Skeletal muscle tissue (tissue), 4 donors: ENCODE results near the gene JADE2. TPM values are rescaled to one million over a fixed set of nuclear protein-coding genes. Genes with fewer than 3 reads are reported as not detected.

Source experiments
- H3K27ac ChIP-seq: one replicate; pipeline ENCODE4 v1.7.0; 2013; ENCODE audit warnings: mild to moderate bottlenecking, low read depth, low read length, inconsistent platforms
- H3K27me3 ChIP-seq, 3 donors: one replicate each; pipeline ENCODE4 v1.7.0; 2013; ENCODE audit warnings: low read length in 3 of 3; ENCODE audit not compliant: control insufficient read depth in 3 of 3, insufficient read depth in 3 of 3
- H3K36me3 ChIP-seq, 3 donors: one replicate each; pipeline ENCODE4 v1.7.0; 2013; ENCODE audit warnings: low read length in 3 of 3; ENCODE audit not compliant: control insufficient read depth in 3 of 3, insufficient read depth in 3 of 3
- H3K4me1 ChIP-seq, 3 donors: one replicate each; pipeline ENCODE4 v1.7.0; 2013; ENCODE audit warnings: low read length in 3 of 3, mild to moderate bottlenecking in 3 of 3; ENCODE audit not compliant: control insufficient read depth in 3 of 3, insufficient read depth in 3 of 3
- H3K4me3 ChIP-seq, 3 donors: one replicate each; pipeline ENCODE4 v1.7.0; 2013; ENCODE audit warnings: low read length in 3 of 3
- H3K9ac ChIP-seq, 3 donors: one replicate each; pipeline ENCODE4 v1.7.0; 2013; ENCODE audit warnings: low read length in 3 of 3, mild to moderate bottlenecking in 3 of 3, moderate library complexity in 2 of 3, low read depth in 1 of 3
- H3K9me3 ChIP-seq, 3 donors: one replicate each; pipeline ENCODE4 v1.7.0; 2013; ENCODE audit warnings: low read length in 3 of 3; ENCODE audit not compliant: control insufficient read depth in 3 of 3
- total RNA-seq: library from RNA; depleted of rRNA; stranded (reverse); fragments of >200 nt; gene quantifications from one replicate; pipeline ENCODE4 v1.2.3, GENCODE V29; 2014
- donor health status: Osteomylitis.

JADE2 gene
- total RNA-seq, 1 donor from 2014 or later, result 1.6 TPM

DNA sequence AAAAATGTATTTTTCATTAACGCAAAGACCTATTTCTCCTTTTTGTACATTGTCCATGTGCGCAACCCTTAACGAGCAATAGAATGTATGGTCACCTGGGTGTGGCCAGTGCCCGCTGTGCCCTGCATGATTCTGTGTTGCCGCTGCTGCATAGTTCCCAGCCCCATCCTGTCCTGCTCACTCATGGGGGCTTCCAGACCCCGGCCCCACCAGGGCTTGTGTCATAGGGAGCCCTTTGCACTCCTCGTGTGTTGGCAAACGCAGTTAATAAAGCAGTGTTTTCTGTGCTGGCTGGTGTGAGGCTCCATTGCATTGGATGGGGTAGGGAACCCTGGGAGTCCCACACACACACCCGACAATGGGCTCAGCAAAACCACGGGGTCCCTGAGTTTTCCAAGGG lies 57.5 kb downstream of the JADE2 start:
- H3K4me1 ChIP-seq, result peaks cover 27 to 38% (median 34%) of the 10 kb centered on the region in 3 donors
- peaks cover 14 to 16% (median 15%) of the 10 kb centered on the region in 3 donors for H3K36me3 ChIP-seq
- no peak overlapping the region for H3K27ac ChIP-seq
- H3K27me3 ChIP-seq, result no peaks in the 10 kb centered on the region
- no peak overlapping the region for H3K9ac ChIP-seq
- H3K4me3 ChIP-seq, result no peak overlapping the region
- no peaks in the 10 kb centered on the region for H3K9me3 ChIP-seq

DNA sequence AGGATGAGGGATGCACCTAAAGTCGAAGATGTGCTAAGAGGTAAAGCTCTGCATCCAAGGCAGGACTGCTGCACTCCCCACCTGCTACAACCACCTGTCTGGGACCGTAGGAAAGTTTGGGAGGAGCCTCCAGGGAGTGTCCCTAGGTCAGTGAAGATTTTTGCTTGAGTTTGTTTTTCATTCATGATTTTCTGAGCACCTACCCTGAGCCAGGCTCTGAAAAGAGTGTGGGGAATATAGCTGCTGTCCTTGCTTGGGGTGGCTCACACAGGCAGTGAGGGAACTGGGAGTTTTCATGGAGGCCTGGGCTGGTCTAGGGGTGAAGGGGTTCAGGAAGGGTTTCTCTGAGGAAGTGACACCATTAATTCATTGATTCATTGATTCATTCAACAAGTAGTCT lies 58.3 kb downstream of the JADE2 start:
- H3K27me3 ChIP-seq, result no peaks in the 10 kb centered on the region
- H3K27ac ChIP-seq, result no peak overlapping the region
- no peaks in the 10 kb centered on the region for H3K9me3 ChIP-seq
- no peak overlapping the region for H3K4me3 ChIP-seq
- peak overlapping the region in 1 of 3 donors; percentile 50 for H3K9ac ChIP-seq
- peaks cover 34 to 46% (median 42%) of the 10 kb centered on the region in 3 donors for H3K4me1 ChIP-seq
- H3K36me3 ChIP-seq, result peaks cover 7 to 10% (median 7%) of the 10 kb centered on the region in 3 donors

DNA sequence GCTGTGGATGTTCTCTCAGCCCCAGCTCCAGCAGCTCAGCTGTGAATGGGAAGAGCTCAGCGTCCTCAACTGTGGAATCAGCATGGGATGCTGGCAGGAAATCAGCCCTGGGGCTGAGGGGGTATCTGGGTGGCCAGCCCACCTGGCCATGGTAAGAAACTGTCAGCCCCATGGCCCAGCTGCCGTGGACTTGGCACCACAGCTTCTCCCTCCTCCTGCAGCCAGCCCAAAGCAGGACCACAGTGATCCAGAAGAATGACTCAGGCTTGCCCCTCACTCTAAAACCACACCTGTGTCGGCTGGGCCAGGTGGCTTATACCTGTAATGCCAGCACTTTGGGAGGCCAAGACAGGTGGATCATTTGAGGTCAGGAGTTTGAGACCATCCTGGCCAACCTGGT lies 59.2 kb downstream of the JADE2 start:
- peak overlapping the region in 1 of 3 donors; percentile 8 for H3K9ac ChIP-seq
- H3K36me3 ChIP-seq, result peaks cover 0 to under 1% (median 0%) of the 10 kb centered on the region in 3 donors
- H3K4me3 ChIP-seq, result no peak overlapping the region
- no peak overlapping the region for H3K27ac ChIP-seq
- H3K9me3 ChIP-seq, result no peaks in the 10 kb centered on the region
- H3K4me1 ChIP-seq, result peaks cover 36 to 50% (median 43%) of the 10 kb centered on the region in 3 donors
- no peaks in the 10 kb centered on the region for H3K27me3 ChIP-seq

DNA sequence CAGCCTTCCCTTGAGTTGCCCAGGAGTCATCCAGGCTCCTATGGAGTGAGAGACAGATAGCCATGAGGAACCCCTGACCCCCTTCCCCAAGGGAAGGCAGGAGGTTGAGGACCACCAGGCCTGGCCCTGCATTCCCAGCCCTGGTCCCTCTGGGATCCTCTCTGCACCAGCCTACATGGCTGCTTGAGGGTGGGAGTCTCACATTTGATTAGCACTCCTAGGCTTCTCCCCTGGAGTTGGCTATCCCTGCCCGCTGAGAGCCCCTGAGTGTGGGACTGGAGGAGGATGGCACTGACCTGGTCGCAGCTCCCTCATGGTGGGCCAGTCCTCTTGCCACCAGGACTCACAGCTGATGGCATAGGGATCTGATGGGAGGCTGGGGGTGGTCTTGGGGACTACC lies 60.5 kb downstream of the JADE2 start:
- Histone ChIP-seq H3K36me3 (no peaks in the 10 kb centered on the region), H3K4me3 (no peak overlapping the region), H3K4me1 (peaks cover 34 to 44% (median 40%) of the 10 kb centered on the region in 3 donors), H3K9ac (no peak overlapping the region), H3K9me3 (no peaks in the 10 kb centered on the region), H3K27me3 (no peaks in the 10 kb centered on the region), H3K27ac (no peak overlapping the region)

DNA sequence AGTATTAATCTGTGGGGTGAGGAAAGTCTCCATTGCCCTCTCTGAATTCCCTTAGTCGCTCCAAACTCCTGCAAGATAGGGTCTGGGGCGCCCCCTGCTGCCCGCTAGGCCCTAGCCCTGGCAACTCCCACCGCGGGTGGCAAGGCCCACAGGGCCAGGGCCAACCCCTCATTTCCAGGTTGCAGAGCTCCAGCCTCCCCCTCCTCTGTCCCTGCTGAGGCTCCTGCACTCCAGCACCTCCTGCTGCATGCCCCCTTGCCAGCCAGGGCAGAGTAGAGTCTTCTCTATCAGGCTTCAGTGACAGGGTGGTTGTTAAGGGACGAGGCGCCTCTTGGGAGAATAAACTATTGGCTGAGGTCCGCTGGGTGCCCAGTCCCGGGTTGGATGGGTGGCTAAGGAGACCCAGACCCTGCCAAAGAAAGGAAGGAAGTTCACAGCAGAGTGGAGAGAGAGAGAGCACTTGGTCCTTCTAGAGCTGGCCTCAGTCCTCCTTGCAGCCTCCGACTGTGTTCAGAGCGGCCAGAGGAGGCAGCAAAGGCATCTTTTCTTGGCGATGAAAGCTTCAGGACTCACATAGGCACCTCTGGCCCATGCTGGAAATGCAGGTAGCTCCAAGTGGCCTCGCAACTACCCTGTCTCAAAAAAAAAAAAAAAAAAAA lies 61.5 kb downstream of the JADE2 start:
- Histone ChIP-seq H3K4me3 (peak overlapping the region in 2 of 3 donors; percentile 45 to 48), H3K4me1 (peaks cover 32 to 44% (median 40%) of the 10 kb centered on the region in 3 donors), H3K27ac (no peak overlapping the region), H3K27me3 (no peaks in the 10 kb centered on the region), H3K36me3 (no peaks in the 10 kb centered on the region), H3K9me3 (no peaks in the 10 kb centered on the region), H3K9ac (peak overlapping the region in 1 of 3 donors; percentile 50)

DNA sequence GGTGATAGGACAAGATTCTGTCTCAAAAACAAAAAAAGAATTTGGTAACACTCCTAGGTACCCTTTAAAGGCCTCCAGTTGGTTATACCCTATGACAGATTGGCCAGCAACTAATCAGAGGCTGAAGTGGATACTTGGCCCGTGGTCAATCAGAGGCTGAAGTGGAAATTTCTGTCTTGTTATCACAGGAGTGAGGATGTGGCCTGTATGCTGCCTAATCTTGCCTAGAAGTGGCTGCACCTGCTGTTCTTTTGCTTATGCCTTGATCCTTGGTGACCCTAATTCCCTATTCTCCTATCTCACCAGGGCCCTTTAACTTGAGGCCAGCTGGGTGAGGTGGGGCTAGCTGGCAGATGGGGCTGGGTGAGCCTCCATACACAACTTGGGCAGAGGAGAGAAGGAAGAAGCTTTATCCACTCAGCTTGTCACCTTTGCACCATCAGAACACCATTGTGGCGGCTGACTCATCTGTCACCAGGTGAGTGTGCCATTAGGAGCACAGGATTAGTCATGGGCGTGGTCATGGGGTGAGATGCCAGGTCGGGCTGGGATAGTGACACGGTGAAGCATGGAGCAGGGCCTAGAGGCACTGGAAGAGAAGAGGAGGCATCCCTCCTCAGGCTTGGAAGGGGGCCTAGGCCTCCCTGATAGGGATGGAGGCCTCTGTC lies 65.7 kb downstream of the JADE2 start:
- Histone ChIP-seq H3K27me3 (no peaks in the 10 kb centered on the region), H3K27ac (peak overlapping the region; percentile 86), H3K9ac (no peak overlapping the region), H3K36me3 (no peaks in the 10 kb centered on the region), H3K9me3 (no peaks in the 10 kb centered on the region), H3K4me1 (peaks cover 47 to 69% (median 56%) of the 10 kb centered on the region in 3 donors), H3K4me3 (no peak overlapping the region)

DNA sequence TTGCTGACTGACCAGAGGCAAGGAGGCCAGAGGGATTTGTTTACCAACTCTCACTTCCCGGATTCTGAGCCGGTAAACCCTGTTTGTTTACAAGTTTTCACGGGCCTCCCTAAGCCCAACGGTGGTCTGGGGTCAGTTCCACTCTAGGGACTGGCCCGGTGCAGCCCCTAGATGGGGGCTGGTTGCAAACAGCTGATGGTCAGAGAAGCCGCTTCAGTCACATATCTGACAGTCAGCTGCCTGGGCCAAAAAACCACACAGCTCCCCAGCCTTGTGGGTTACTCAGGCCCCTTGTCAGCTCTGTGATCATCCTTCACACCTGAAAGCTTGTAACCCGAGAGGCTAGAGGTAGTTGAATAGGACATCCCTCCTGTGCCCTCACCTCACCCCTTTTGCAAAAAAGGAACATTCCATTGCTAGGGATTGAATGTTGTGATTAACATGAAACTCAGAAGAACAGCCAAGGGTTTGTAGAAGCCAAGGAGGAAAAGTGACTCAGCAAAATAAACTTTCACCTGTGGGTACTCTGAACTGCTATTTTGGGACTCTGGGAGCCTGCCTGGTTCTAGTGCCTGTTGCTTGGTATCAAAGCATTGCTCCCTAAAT lies 66.8 kb downstream of the JADE2 start:
- H3K36me3 ChIP-seq, result no peaks in the 10 kb centered on the region
- H3K9me3 ChIP-seq, result no peaks in the 10 kb centered on the region
- H3K27me3 ChIP-seq, result no peaks in the 10 kb centered on the region
- H3K27ac ChIP-seq, result peak overlapping the region; percentile 86
- peak overlapping the region in 1 of 3 donors; percentile 13 for H3K4me3 ChIP-seq
- peak overlapping the region; percentile 45 to 64 (median 51) for H3K9ac ChIP-seq
- H3K4me1 ChIP-seq, result peaks cover 42 to 61% (median 51%) of the 10 kb centered on the region in 3 donors

DNA sequence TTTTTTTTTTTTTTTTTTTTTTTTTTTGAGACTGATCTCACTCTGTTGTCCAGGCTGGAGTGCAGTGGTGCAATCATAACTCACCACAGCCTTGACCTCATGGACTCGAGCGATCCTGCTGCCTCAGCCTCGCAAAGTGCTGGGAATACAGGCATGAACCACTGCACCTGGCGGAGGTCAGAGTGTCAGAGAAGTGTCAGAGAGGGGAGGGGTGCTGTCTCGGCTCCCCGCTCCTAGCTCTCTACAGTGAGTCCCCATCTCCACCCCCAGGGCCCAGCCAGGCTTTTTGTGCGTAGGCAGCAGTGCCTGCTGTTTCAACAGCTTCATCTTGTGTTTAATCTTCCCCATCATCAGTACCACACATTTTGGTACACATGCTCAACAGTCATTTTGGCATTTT lies 68.9 kb downstream of the JADE2 start:
- Histone ChIP-seq H3K4me1 (peaks cover 32 to 52% (median 38%) of the 10 kb centered on the region in 3 donors), H3K4me3 (no peak overlapping the region), H3K27ac (peak overlapping the region; percentile 80)

DNA sequence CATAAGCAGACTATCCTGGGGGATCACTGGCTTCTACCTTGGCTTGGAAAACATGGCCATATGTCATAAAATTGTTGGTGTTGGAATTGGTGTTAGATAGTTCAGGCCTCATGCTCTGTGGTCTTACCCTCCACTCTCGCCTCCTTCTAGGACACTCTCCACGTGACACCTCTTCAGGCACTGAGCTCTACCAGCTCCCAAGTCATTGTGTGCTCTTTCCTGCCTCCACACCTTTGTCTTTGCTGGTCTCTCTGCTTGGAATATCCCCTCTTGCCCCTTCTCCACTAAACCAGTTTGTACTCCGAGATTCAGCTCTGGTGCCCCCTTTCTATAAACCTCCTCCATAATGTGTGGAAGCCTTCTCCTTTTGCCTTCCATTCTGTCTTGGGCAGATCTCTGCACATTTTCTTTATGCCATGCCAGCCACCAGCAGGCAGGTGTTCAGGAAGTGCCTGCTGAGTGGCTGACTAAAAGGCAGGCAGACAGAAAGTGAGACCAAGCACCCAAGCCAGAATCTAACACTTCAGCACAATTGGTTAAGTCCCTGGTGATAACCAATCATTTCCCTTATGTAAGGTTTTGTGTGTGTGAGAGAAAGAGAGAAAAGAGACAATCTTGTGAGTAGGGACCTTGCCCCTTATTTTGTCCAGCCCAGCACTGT lies 69.5 kb downstream of the JADE2 start:
- H3K9me3 ChIP-seq, result no peaks in the 10 kb centered on the region
- peak overlapping the region in 2 of 3 donors; percentile 9 to 14 for H3K9ac ChIP-seq
- no peaks in the 10 kb centered on the region for H3K36me3 ChIP-seq
- H3K4me3 ChIP-seq, result peak overlapping the region in 1 of 3 donors; percentile 9
- H3K4me1 ChIP-seq, result peaks cover 32 to 52% (median 38%) of the 10 kb centered on the region in 3 donors
- H3K27ac ChIP-seq, result peak overlapping the region; percentile 80
- H3K27me3 ChIP-seq, result no peaks in the 10 kb centered on the region

More for the DNA sequence above, 68.9 kb downstream of the JADE2 start:
- Histone ChIP-seq H3K27me3 (no peaks in the 10 kb centered on the region), H3K9ac (no peak overlapping the region), H3K36me3 (no peaks in the 10 kb centered on the region), H3K9me3 (no peaks in the 10 kb centered on the region)
